ENCODE results near the gene SPRR1B. TPM values are rescaled to one million over a fixed set of nuclear protein-coding genes. Genes with fewer than 3 reads are reported as not detected.

SPRR1B gene
- total and polyA plus RNA-seq, 9 of the 15 experiments (the other 6 are each of a cell fraction or from before 2014, with no cell fraction given), result not detected

DNA sequence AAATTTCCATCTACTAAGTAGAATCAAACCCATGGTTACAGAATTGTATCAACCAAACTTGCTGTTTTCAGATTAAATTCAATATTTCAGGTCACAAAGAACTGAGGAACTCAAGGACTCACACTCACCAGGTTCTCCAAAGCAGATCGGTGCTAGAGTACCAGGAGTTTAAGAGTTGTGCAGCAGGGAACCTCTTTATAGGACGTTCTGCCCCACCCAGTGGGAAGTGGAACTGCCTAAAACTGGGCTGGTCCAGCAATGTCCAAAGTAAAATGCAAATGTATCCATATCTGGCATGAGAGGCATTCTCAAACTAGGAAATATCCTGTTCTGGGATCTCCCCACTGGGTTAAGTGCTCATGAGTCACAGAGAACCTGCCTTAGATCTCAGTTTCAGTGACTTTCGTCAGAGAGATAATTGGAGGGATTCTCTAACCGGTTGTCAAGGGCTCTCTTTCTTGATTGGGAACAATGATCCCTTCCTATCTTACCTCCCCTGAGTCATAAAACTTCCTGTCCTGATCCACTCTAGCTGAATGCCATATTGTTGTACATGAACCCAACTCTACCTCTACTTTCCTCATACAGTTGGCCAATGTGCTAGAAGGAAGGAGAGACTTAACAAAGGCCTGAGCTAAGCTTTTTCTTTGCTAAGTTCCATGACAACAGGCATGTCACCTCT is 10.1 kb downstream of the SPRR1B start, which contains the start of gene SPRR2D (continued):
- TF ChIP-seq, protein P1, sequence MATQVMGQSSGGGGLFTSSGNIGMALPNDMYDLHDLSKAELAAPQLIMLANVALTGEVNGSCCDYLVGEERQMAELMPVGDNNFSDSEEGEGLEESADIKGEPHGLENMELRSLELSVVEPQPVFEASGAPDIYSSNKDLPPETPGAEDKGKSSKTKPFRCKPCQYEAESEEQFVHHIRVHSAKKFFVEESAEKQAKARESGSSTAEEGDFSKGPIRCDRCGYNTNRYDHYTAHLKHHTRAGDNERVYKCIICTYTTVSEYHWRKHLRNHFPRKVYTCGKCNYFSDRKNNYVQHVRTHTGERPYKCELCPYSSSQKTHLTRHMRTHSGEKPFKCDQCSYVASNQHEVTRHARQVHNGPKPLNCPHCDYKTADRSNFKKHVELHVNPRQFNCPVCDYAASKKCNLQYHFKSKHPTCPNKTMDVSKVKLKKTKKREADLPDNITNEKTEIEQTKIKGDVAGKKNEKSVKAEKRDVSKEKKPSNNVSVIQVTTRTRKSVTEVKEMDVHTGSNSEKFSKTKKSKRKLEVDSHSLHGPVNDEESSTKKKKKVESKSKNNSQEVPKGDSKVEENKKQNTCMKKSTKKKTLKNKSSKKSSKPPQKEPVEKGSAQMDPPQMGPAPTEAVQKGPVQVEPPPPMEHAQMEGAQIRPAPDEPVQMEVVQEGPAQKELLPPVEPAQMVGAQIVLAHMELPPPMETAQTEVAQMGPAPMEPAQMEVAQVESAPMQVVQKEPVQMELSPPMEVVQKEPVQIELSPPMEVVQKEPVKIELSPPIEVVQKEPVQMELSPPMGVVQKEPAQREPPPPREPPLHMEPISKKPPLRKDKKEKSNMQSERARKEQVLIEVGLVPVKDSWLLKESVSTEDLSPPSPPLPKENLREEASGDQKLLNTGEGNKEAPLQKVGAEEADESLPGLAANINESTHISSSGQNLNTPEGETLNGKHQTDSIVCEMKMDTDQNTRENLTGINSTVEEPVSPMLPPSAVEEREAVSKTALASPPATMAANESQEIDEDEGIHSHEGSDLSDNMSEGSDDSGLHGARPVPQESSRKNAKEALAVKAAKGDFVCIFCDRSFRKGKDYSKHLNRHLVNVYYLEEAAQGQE (IDR thresholded peaks at IDR 0.05; ENCODE audit: borderline replicate concordance), result peak; percentile 96
- TF ChIP-seq, protein P1 (CRISPR knock-in tag; IDR thresholded peaks at IDR 0.05; ENCODE audit: low read depth), result no peak
- TF ChIP-seq, protein P2, sequence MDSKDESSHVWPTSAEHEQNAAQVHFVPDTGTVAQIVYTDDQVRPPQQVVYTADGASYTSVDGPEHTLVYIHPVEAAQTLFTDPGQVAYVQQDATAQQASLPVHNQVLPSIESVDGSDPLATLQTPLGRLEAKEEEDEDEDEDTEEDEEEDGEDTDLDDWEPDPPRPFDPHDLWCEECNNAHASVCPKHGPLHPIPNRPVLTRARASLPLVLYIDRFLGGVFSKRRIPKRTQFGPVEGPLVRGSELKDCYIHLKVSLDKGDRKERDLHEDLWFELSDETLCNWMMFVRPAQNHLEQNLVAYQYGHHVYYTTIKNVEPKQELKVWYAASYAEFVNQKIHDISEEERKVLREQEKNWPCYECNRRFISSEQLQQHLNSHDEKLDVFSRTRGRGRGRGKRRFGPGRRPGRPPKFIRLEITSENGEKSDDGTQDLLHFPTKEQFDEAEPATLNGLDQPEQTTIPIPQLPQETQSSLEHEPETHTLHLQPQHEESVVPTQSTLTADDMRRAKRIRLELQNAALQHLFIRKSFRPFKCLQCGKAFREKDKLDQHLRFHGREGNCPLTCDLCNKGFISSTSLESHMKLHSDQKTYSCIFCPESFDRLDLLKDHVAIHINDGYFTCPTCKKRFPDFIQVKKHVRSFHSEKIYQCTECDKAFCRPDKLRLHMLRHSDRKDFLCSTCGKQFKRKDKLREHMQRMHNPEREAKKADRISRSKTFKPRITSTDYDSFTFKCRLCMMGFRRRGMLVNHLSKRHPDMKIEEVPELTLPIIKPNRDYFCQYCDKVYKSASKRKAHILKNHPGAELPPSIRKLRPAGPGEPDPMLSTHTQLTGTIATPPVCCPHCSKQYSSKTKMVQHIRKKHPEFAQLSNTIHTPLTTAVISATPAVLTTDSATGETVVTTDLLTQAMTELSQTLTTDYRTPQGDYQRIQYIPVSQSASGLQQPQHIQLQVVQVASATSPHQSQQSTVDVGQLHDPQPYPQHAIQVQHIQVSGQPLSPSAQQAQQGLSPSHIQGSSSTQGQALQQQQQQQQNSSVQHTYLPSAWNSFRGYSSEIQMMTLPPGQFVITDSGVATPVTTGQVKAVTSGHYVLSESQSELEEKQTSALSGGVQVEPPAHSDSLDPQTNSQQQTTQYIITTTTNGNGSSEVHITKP (IDR thresholded peaks at IDR 0.05; ENCODE audit: partially characterized antibody), result peak; percentile 49
- TF ChIP-seq MTA2 (IDR thresholded peaks at IDR 0.05; ENCODE audit: low read depth) (no peak), ZNF24 (IDR thresholded peaks at IDR 0.05) (no peak), MTA3 (IDR thresholded peaks at IDR 0.05; ENCODE audit: borderline replicate concordance) (no peak), CREBBP (IDR thresholded peaks at IDR 0.05; ENCODE audit: low read depth, low read length) (no peak), SMAD1 (IDR thresholded peaks at IDR 0.05; ENCODE audit: low read depth, low read length, partially characterized antibody) (no peak), FIP1L1 (IDR thresholded peaks at IDR 0.05; ENCODE audit: low read depth, low read length, poor library complexity, severe bottlenecking) (no peak), TEAD1 (CRISPR knock-in tag; IDR thresholded peaks at IDR 0.05) (no peak), BDP1 (IDR thresholded peaks at IDR 0.05; ENCODE audit: insufficient read depth, insufficient read length) (no peak), DDX20 (tag; IDR thresholded peaks at IDR 0.05; ENCODE audit: low read depth) (no peak), ZNF121 (CRISPR knock-in tag; conservative IDR thresholded peaks at IDR 0.05) (no peak), BRD4 (IDR thresholded peaks at IDR 0.05) (no peak), HMGN3 (IDR thresholded peaks at IDR 0.05; ENCODE audit: borderline replicate concordance, extremely low read depth, insufficient read length, low read depth, low read length) (no peak)
- TF ChIP-seq, protein P3, sequence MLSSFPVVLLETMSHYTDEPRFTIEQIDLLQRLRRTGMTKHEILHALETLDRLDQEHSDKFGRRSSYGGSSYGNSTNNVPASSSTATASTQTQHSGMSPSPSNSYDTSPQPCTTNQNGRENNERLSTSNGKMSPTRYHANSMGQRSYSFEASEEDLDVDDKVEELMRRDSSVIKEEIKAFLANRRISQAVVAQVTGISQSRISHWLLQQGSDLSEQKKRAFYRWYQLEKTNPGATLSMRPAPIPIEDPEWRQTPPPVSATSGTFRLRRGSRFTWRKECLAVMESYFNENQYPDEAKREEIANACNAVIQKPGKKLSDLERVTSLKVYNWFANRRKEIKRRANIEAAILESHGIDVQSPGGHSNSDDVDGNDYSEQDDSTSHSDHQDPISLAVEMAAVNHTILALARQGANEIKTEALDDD (IDR thresholded peaks at IDR 0.05), result peak; percentile 43; the same call in 1 of the 2 replicates
